DMS53 (cell line): ENCODE data around the gene NUDT4.
A peak's percentile ranks its signal among the peaks of the same experiment; 100 is the strongest.
"Not testable (repeated sequence)": the region's sequence is repeated elsewhere in the genome, so short reads cannot be mapped to it uniquely, and the experiment has no call there.

Source experiments
- DNase-seq: peaks from one replicate; lab custom pipeline; 2025; lab: John Stamatoyannopoulos, UW

NUDT4 gene

GRCh38 chr12:93402333-93403311 lies 24.9 kb downstream of the NUDT4 start:
- no peak for DNase-seq

- DNase-seq = peak; percentile 14
Measured at GRCh38 chr12:93403988-93404803, 26.5 kb downstream of the NUDT4 start.

GRCh38 chr12:93404961-93405849 lies 27.5 kb downstream of the NUDT4 start:
- no peak for DNase-seq

- no peak for DNase-seq
Measured at GRCh38 chr12:93407054-93407962, 29.6 kb downstream of the NUDT4 start.

GRCh38 chr12:93407963-93408283 lies 30.2 kb downstream of the NUDT4 start:
- DNase-seq = no peak

- DNase-seq = no peak
Measured at GRCh38 chr12:93408813-93409212, 31.1 kb downstream of the NUDT4 start.

- DNase-seq = not testable (repeated sequence)
Measured at GRCh38 chr12:93409343-93410187, 31.8 kb downstream of the NUDT4 start.

- DNase-seq = not testable (repeated sequence)
Measured at GRCh38 chr12:93411060-93411459, 33.3 kb downstream of the NUDT4 start.

GRCh38 chr12:93412396-93412795 lies 34.7 kb downstream of the NUDT4 start:
- not testable (repeated sequence) for DNase-seq

GRCh38 chr12:93413064-93413463 lies 35.3 kb downstream of the NUDT4 start:
- DNase-seq = no peak

- DNase-seq = no peak
Measured at GRCh38 chr12:93415723-93416464, 38.2 kb downstream of the NUDT4 start.

GRCh38 chr12:93417967-93418480 lies 40.3 kb downstream of the NUDT4 start:
- DNase-seq = no peak

GRCh38 chr12:93419388-93420034 lies 41.8 kb downstream of the NUDT4 start:
- peak; percentile 76 for DNase-seq

GRCh38 chr12:93422050-93422449 lies 44.3 kb downstream of the NUDT4 start:
- no peak for DNase-seq

GRCh38 chr12:93425736-93426411 lies 48.1 kb downstream of the NUDT4 start:
- no peak for DNase-seq

- no peak for DNase-seq
Measured at GRCh38 chr12:93426412-93426805, 48.7 kb downstream of the NUDT4 start.

GRCh38 chr12:93427779-93428564 lies 50.2 kb downstream of the NUDT4 start:
- DNase-seq = no peak
